C1 segment of cervical spinal cord (tissue), 14 donors: ENCODE data around the gene CEP192.
"Not testable (repeated sequence)": the region's sequence is repeated elsewhere in the genome, so short reads cannot be mapped to it uniquely, and the experiment has no call there.

Experiments used
- DNase-seq, 14 donors: peaks; one replicate each; lab custom pipeline; 2025; lab: John Stamatoyannopoulos, UW

The CEP192 gene

GRCh38 chr18:13035249-13035914, 44.2 kb downstream of the CEP192 start:
- no peak for DNase-seq

GRCh38 chr18:13036622-13037320, 45.6 kb downstream of the CEP192 start:
- DNase-seq: no peak

GRCh38 chr18:13039806-13040205, 48.6 kb downstream of the CEP192 start:
- no peak for DNase-seq

- no peak for DNase-seq
Measured at GRCh38 chr18:13043066-13043465, 51.9 kb downstream of the CEP192 start.

- DNase-seq: no peak
Measured at GRCh38 chr18:13048061-13048595, 57.0 kb downstream of the CEP192 start.

GRCh38 chr18:13051159-13051558, 60.0 kb downstream of the CEP192 start:
- no peak for DNase-seq

- DNase-seq: no peak
Measured at GRCh38 chr18:13051950-13052349, 60.8 kb downstream of the CEP192 start.

- no peak for DNase-seq
Measured at GRCh38 chr18:13054336-13054735, 63.2 kb downstream of the CEP192 start.

- no peak for DNase-seq
Measured at GRCh38 chr18:13061630-13062189, 70.5 kb downstream of the CEP192 start.

GRCh38 chr18:13067124-13067523, 76.0 kb downstream of the CEP192 start:
- DNase-seq: no peak

- DNase-seq: no peak
Measured at GRCh38 chr18:13067966-13068365, 76.8 kb downstream of the CEP192 start.

GRCh38 chr18:13070460-13070859, 79.3 kb downstream of the CEP192 start:
- DNase-seq: no peak

- no peak for DNase-seq
Measured at GRCh38 chr18:13076886-13077285, 85.7 kb downstream of the CEP192 start.

- no peak for DNase-seq
Measured at GRCh38 chr18:13077473-13077872, 86.3 kb downstream of the CEP192 start.

GRCh38 chr18:13078065-13078464, 86.9 kb downstream of the CEP192 start:
- not testable (repeated sequence) for DNase-seq

GRCh38 chr18:13086906-13087305, 95.7 kb downstream of the CEP192 start:
- DNase-seq: no peak

GRCh38 chr18:13095466-13095865, 104.3 kb downstream of the CEP192 start:
- no peak for DNase-seq

GRCh38 chr18:13096232-13096631, 105.1 kb downstream of the CEP192 start:
- DNase-seq: no peak

- no peak for DNase-seq
Measured at GRCh38 chr18:13096719-13097118, 105.6 kb downstream of the CEP192 start.

GRCh38 chr18:13098104-13098503, 106.9 kb downstream of the CEP192 start:
- not testable (repeated sequence) for DNase-seq

GRCh38 chr18:13099113-13099512, 108.0 kb downstream of the CEP192 start:
- DNase-seq: no peak

- DNase-seq: no peak
Measured at GRCh38 chr18:13100942-13101658, 109.9 kb downstream of the CEP192 start.
